Subcutaneous adipose tissue (tissue), 4 donors: ENCODE data around the gene REV3L. TPM values are rescaled to one million over a fixed set of nuclear protein-coding genes. Genes with fewer than 3 reads are reported as not detected.

ENCODE experiments used
- total RNA-seq, 4 donors: library from RNA; depleted of rRNA; stranded (reverse); fragments of >200 nt; gene quantifications; one replicate each; pipeline ENCODE4 v1.1.0, GENCODE V29; 2016
- TF ChIP-seq, protein P1 (sequence below): fragments of 450-650 bp; IDR thresholded peaks from one replicate; pipeline ENCODE4 v1.5.1; 2016; ENCODE audit warnings: low read depth, mild to moderate bottlenecking, control low read depth, antibody characterized with exemption, moderate library complexity

Gene REV3L
- total RNA-seq, 4 donors from 2014 or later: 94.7 to 140 (median 106) TPM

DNA sequence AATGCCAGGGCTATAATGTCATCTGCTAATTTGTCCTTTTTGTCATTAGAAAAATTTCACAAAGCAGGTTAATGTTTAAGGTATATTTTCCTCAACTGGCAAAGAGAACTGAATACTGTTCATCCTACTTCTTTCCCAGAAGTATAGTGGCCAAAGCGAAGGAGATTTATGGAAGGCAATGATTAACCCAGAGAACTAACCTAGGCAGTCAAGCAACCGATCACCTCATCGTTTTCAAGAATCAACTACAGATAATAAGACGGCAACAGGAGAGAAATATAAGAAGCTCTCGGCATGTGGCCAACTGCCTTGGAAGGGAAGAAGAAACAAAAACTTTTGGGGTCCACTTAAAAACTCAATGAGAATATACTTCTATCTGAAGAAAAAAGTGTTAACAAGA lies 38.2 kb downstream of the REV3L start:
- TF ChIP-seq, protein P1, sequence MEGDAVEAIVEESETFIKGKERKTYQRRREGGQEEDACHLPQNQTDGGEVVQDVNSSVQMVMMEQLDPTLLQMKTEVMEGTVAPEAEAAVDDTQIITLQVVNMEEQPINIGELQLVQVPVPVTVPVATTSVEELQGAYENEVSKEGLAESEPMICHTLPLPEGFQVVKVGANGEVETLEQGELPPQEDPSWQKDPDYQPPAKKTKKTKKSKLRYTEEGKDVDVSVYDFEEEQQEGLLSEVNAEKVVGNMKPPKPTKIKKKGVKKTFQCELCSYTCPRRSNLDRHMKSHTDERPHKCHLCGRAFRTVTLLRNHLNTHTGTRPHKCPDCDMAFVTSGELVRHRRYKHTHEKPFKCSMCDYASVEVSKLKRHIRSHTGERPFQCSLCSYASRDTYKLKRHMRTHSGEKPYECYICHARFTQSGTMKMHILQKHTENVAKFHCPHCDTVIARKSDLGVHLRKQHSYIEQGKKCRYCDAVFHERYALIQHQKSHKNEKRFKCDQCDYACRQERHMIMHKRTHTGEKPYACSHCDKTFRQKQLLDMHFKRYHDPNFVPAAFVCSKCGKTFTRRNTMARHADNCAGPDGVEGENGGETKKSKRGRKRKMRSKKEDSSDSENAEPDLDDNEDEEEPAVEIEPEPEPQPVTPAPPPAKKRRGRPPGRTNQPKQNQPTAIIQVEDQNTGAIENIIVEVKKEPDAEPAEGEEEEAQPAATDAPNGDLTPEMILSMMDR: no peak

- TF ChIP-seq, protein P1: no peak
Measured at GRCh38 chr6:111441678-111442243, 41.3 kb downstream of the REV3L start.

DNA sequence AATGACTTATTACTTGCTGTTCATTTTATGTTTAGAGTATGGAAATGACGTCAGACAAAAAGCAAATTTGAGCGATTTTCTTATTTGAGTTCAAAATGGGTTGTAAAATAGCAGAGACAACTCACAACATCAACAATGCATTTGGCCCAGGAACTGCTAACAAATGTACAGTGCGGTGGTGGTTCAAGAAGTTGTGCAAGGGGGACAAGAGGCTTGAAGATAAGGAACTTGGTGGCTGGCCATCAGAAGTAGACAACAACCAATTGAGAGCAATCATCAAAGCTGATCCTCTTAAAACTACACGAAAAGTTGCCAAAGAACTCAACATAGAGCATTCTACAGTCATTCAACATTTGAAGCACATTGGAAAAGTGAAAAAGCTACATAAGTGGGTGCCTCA lies 43.8 kb downstream of the REV3L start:
- TF ChIP-seq, protein P1: no peak

GRCh38 chr6:111437573-111437972 lies 45.4 kb downstream of the REV3L start:
- TF ChIP-seq, protein P1: no peak

- TF ChIP-seq, protein P1: no peak
Measured at GRCh38 chr6:111432511-111432910, 50.5 kb downstream of the REV3L start.

GRCh38 chr6:111430605-111431376 lies 52.2 kb downstream of the REV3L start:
- TF ChIP-seq, protein P1: no peak

- TF ChIP-seq, protein P1: no peak
Measured at GRCh38 chr6:111429571-111429970, 53.4 kb downstream of the REV3L start.
